Keratinocyte (primary cell): ENCODE data around the gene RARS2. TPM values are rescaled to one million over a fixed set of nuclear protein-coding genes. Genes with fewer than 3 reads are reported as not detected.

Source experiments
- DNase-seq: peaks from one replicate; pipeline ENCODE4 v3.0.0-alpha.2; 2011; ENCODE audit warnings: low read depth, missing footprints, low spot score
- FAIRE-seq: peaks from 2 replicates; lab custom pipeline; 2011; peaks lifted over from hg19 to GRCh38; lab: Jason Lieb, UNC
- H2AFZ ChIP-seq: 2 replicates; pipeline ENCODE4 v1.6.0; 2012; ENCODE audit warnings: low read length, control low read depth, inconsistent platforms; ENCODE audit not compliant: control insufficient read depth
- H3K27ac ChIP-seq: 2 replicates; pipeline ENCODE4 v1.5.1; 2011; ENCODE audit warnings: low read length; ENCODE audit not compliant: control insufficient read depth, insufficient read depth
- H3K27me3 ChIP-seq: 3 replicates; pipeline ENCODE4 v1.6.0; 2011; ENCODE audit warnings: low read length; ENCODE audit not compliant: control insufficient read depth, insufficient read depth; ENCODE audit errors: extremely low read depth
- H3K36me3 ChIP-seq, 2 experiments: 2 replicates in 1 of 2; 3 replicates in 1 of 2; pipeline ENCODE4 v1.5.1; 2011; ENCODE audit warnings: low read length in 2 of 2, mild to moderate bottlenecking in 1 of 2; ENCODE audit not compliant: control insufficient read depth in 2 of 2, insufficient read depth in 2 of 2; ENCODE audit errors: extremely low read depth in 1 of 2
- H3K4me1 ChIP-seq: 3 replicates; pipeline ENCODE4 v1.5.1; 2011; ENCODE audit warnings: low read length; ENCODE audit not compliant: control insufficient read depth, insufficient read depth; ENCODE audit errors: extremely low read depth
- H3K4me2 ChIP-seq: 3 replicates; pipeline ENCODE4 v1.6.0; 2011; ENCODE audit warnings: low read depth, low read length; ENCODE audit not compliant: control insufficient read depth, insufficient read depth; ENCODE audit errors: extremely low read depth
- H3K4me3 ChIP-seq, 3 experiments: fragments of 200-600 bp in 1 of 3; sonication (generic) in 1 of 3; 2 replicates in 2 of 3; 3 replicates in 1 of 3; pipeline ENCODE4 v1.5.1; 2011 to 2016; ENCODE audit warnings: low read length in 3 of 3, mild to moderate bottlenecking in 3 of 3, control low read depth in 2 of 3, inconsistent platforms in 1 of 3, low read depth in 1 of 3, mixed read lengths in 1 of 3, mixed run types in 1 of 3, moderate library complexity in 1 of 3; ENCODE audit not compliant: control insufficient read depth in 2 of 3, insufficient read depth in 2 of 3; ENCODE audit errors: extremely low read depth in 1 of 3
- H3K79me2 ChIP-seq: 2 replicates; pipeline ENCODE4 v1.6.0; 2012; ENCODE audit warnings: low read length; ENCODE audit not compliant: control insufficient read depth, insufficient read depth
- H3K9ac ChIP-seq: 3 replicates; pipeline ENCODE4 v1.6.0; 2011; ENCODE audit warnings: low read length; ENCODE audit not compliant: control insufficient read depth, insufficient read depth; ENCODE audit errors: extremely low read depth
- H3K9me1 ChIP-seq: 3 replicates; pipeline ENCODE4 v1.6.0; 2011; ENCODE audit warnings: low read length; ENCODE audit not compliant: control insufficient read depth, insufficient read depth; ENCODE audit errors: extremely low read depth
- H3K9me3 ChIP-seq: 2 replicates; pipeline ENCODE4 v1.5.1; 2012; ENCODE audit warnings: low read depth, low read length; ENCODE audit not compliant: control insufficient read depth
- H4K20me1 ChIP-seq: 3 replicates; pipeline ENCODE4 v1.6.0; 2011; ENCODE audit warnings: low read length; ENCODE audit not compliant: control insufficient read depth, insufficient read depth; ENCODE audit errors: extremely low read depth
- EZH2 ChIP-seq: IDR thresholded peaks from one replicate; pipeline ENCODE4 v1.6.1; 2012; ENCODE audit warnings: inconsistent platforms, mild to moderate bottlenecking, low read length, moderate library complexity
- dilution Hi-C: fragments of 300-500 bp; cut with MboI; formaldehyde crosslinking; loops from one replicate; pipeline ENCODE4 v1.7.0; 2020; ENCODE audit warnings: low sequenced_read_pairs; ENCODE audit not compliant: extremely low pct_ligation_motif_present
- polyA plus RNA-seq, 5 experiments: library from polyadenylated mRNA; depleted of rRNA in 3 of 5; stranded (reverse) in 3 of 5; stranded (forward) in 1 of 5; unstranded in 1 of 5; fragments of >200 nt; gene quantifications; 1 replicate in 1 of 5; 2 replicates in 3 of 5; 3 replicates in 1 of 5; pipeline versions ENCODE4 v1.2.1 to v1.2.3, GENCODE V29; 2011 to 2012; ENCODE audit warnings: missing spikeins in 2 of 5, low read depth in 1 of 5, low replicate concordance in 1 of 5
- TF ChIP-seq, protein P1 (sequence below), 3 experiments: IDR thresholded peaks in 1 of 3; conservative IDR thresholded peaks in 1 of 3; optimal IDR thresholded peaks in 1 of 3; 2 replicates in 2 of 3; 3 replicates in 1 of 3; pipeline versions ENCODE3 to v1.5.1; 2011; ENCODE audit warnings: low read length in 3 of 3, mild to moderate bottlenecking in 3 of 3, moderate library complexity in 2 of 3, control low read depth in 1 of 3, inconsistent platforms in 1 of 3; ENCODE audit not compliant: insufficient read depth in 2 of 3; ENCODE audit errors: extremely low read depth in 1 of 3

Gene RARS2
- polyA plus RNA-seq, 1 donor (not counting 4 experiments of a cell fraction or from before 2014, with no cell fraction given) = 20.3 TPM

DNA sequence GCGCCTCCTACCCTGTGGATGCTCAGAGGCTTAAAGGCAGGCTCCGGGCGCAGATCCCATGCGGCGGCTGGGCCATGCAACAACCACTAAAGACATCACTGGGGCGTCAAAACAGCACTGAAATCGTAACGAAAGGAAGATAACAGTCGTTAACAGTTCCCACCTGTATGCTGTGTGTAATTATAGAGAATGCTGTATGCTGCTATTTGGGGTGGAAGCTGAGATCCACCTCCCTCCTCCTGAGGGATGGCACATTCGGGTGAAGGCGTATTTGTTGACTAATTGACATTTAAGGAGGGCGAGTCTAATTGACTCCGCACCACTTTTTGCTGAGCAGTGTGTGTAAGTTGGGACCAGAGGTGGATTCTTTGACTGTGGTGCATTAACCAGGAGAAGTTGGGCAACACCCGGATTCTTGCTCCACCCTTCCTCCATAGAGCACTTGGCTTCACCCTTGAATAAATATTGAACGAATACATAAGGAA is 116.3 kb downstream of the RARS2 start:
- Histone ChIP-seq H4K20me1 (no peaks in the 10 kb centered on the region), H3K79me2 (peaks cover 18% of the 10 kb centered on the region), H3K4me3 (peak overlapping the region; percentile 89 to 96 (median 93)), H3K9ac (peak overlapping the region; percentile 86), H3K36me3 (no peaks in the 10 kb centered on the region), H3K9me1 (no peaks in the 10 kb centered on the region), H3K9me3 (no peaks in the 10 kb centered on the region), H3K27ac (peak overlapping the region; percentile 90), H3K27me3 (no peaks in the 10 kb centered on the region), H2AFZ (peak overlapping the region; percentile 99), H3K4me1 (peaks cover 13% of the 10 kb centered on the region), H3K4me2 (peak overlapping the region; percentile 99)
- dilution Hi-C loops = no loop called here
- TF ChIP-seq, protein P1, sequence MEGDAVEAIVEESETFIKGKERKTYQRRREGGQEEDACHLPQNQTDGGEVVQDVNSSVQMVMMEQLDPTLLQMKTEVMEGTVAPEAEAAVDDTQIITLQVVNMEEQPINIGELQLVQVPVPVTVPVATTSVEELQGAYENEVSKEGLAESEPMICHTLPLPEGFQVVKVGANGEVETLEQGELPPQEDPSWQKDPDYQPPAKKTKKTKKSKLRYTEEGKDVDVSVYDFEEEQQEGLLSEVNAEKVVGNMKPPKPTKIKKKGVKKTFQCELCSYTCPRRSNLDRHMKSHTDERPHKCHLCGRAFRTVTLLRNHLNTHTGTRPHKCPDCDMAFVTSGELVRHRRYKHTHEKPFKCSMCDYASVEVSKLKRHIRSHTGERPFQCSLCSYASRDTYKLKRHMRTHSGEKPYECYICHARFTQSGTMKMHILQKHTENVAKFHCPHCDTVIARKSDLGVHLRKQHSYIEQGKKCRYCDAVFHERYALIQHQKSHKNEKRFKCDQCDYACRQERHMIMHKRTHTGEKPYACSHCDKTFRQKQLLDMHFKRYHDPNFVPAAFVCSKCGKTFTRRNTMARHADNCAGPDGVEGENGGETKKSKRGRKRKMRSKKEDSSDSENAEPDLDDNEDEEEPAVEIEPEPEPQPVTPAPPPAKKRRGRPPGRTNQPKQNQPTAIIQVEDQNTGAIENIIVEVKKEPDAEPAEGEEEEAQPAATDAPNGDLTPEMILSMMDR (optimal IDR thresholded peaks at IDR 0.05 in 1 of 3, IDR thresholded peaks at IDR 0.05 in 1 of 3, conservative IDR thresholded peaks at IDR 0.05 in 1 of 3; ENCODE audit: extremely low read depth in 1 of 3, insufficient read depth in 2 of 3, low read length in 3 of 3) = no peak
- no peak for TF ChIP-seq EZH2
- no peak for FAIRE-seq
- no peak for DNase-seq

DNA sequence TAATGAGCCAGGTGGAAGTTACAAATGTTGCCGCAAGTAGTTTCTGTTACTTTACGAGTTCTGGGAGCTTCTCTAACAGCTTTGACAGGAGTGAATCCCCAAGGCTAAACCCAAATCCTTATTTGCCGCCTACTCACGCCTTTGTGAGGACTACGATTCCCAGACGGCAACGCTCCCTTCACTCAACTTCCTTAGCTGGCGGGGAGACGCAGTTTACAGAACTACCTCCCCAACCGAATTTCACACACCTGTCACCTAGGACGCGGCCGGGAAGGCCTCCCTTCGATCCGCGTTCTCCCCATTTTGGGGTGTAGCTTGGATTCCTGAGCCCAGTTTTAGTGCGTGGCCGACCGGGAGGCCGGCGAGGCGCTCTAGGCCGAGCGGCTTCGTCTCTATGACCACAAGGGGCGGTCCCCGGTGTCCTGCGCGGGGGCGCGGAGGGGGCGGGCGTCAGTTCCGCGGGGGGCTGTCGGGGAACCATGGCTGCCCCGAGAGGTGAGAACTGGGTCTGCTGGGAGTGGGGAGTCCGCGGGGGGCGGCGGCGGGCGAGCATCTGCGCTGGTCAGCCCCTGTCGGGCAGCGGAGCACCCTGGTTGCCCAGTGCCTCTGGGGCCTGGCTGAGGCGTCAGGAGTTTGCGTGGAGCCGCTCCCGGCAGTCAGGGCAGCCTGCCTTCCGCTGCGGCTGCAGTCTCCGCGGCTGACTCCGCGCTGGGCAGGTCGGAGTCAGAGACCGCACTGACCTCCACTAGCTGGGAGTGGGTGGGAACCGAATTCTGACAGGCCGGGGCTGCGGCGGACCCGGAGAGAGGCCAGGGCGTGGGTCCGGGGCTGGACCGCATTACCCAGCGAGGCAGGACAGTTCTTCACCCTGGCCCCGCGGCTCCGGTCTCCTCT is 117.0 kb downstream of the RARS2 start, which contains the start of gene SLC35A1:
Gene SLC35A1, plus strand, starts transcription at position 450 of the 894 bp plus-strand sequence. Its CDS starts 30 bp downstream, at position 480.
- H3K4me2 ChIP-seq = peak within 1 kb of the TSS; percentile 99
- peak within 1 kb of the TSS; percentile 89 to 96 (median 93) for H3K4me3 ChIP-seq
- no peaks in the 10 kb centered on the region for H3K9me1 ChIP-seq
- H3K9ac ChIP-seq = peak within 1 kb of the TSS; percentile 86
- no peaks in the 10 kb centered on the region for H3K36me3 ChIP-seq
- FAIRE-seq (peak; percentile 69), DNase-seq (no peak)
- H3K27me3 ChIP-seq = no peaks in the 10 kb centered on the region
- peak within 1 kb of the TSS; percentile 90 for H3K27ac ChIP-seq
- dilution Hi-C loops = no loop called here
- H4K20me1 ChIP-seq = no peaks in the 10 kb centered on the region
- no peak for TF ChIP-seq EZH2
- TF ChIP-seq, protein P1 (optimal IDR thresholded peaks at IDR 0.05 in 1 of 3, IDR thresholded peaks at IDR 0.05 in 1 of 3, conservative IDR thresholded peaks at IDR 0.05 in 1 of 3; ENCODE audit: extremely low read depth in 1 of 3, insufficient read depth in 2 of 3, low read length in 3 of 3) = peak in 1 of 3 experiments; percentile 5
- H3K9me3 ChIP-seq = no peaks in the 10 kb centered on the region
- H3K4me1 ChIP-seq = peaks cover 13% of the 10 kb centered on the region
- peak within 1 kb of the TSS; percentile 99 for H2AFZ ChIP-seq
- peaks cover 18% of the 10 kb centered on the region for H3K79me2 ChIP-seq
